ENCODE measurements around the gene SLC2A14. TPM values are rescaled to one million over a fixed set of nuclear protein-coding genes. Genes with fewer than 3 reads are reported as not detected.
"Not testable (repeated sequence)": the region's sequence is repeated elsewhere in the genome, so short reads cannot be mapped to it uniquely, and the experiment has no call there.

SLC2A14 gene
- total RNA-seq, 2 experiments from 2014 or later, result 0.48 TPM; not detected in 1

GRCh38 chr12:7797698-7798398 is 74.9 kb downstream of the SLC2A14 start:
- intact Hi-C loops (cut with micrococcal nuclease; ENCODE audit: unreplicated experiment), result no loop called here
- CTCF ChIA-PET (ENCODE audit: unreplicated experiment), result no interaction called here

GRCh38 chr12:7797269-7797668 is 75.4 kb downstream of the SLC2A14 start:
- H4K20me1 ChIP-seq (ENCODE audit: insufficient read depth, low read length); CTCF ChIA-PET (ENCODE audit: unreplicated experiment); H3K79me2 ChIP-seq (ENCODE audit: insufficient read depth, low read depth, low read length); DNase-seq (ENCODE audit: low spot score); H3K27ac ChIP-seq (ENCODE audit: low read depth, low read length, poor library complexity, severe bottlenecking); H3K9me3 ChIP-seq (ENCODE audit: low read length); H3K9me2 ChIP-seq (ENCODE audit: insufficient read depth, low read length); H3K4me2 ChIP-seq (ENCODE audit: low read length); POLR2A ChIA-PET; intact Hi-C loops (cut with micrococcal nuclease; ENCODE audit: unreplicated experiment); H3K4me3 ChIP-seq (ENCODE audit: low read depth, low read length, poor library complexity, severe bottlenecking); H2AFZ ChIP-seq (ENCODE audit: low read length); H3K36me3 ChIP-seq (ENCODE audit: insufficient read depth, low read length); H3K4me1 ChIP-seq (ENCODE audit: insufficient read depth, low read length, poor library complexity, severe bottlenecking); BruUV-seq (replicated peaks): not testable (repeated sequence)

More at GRCh38 chr12:7797698-7798398, 74.9 kb downstream of the SLC2A14 start:
- Histone ChIP-seq H3K9me2 (ENCODE audit: insufficient read depth, low read length) (no peaks in the 10 kb centered on the region), H3K4me1 (ENCODE audit: insufficient read depth, low read length, poor library complexity, severe bottlenecking) (no peaks in the 10 kb centered on the region), H3K4me2 (ENCODE audit: low read length) (no peak overlapping the region), H4K20me1 (ENCODE audit: insufficient read depth, low read length) (no peaks in the 10 kb centered on the region), H3K36me3 (ENCODE audit: insufficient read depth, low read length) (no peaks in the 10 kb centered on the region), H3K27ac (ENCODE audit: low read depth, low read length, poor library complexity, severe bottlenecking) (no peak overlapping the region), H3K4me3 (ENCODE audit: low read depth, low read length, poor library complexity, severe bottlenecking) (no peak overlapping the region), H3K79me2 (ENCODE audit: insufficient read depth, low read depth, low read length) (no peaks in the 10 kb centered on the region), H3K9me3 (ENCODE audit: low read length) (no peaks in the 10 kb centered on the region), H2AFZ (ENCODE audit: low read length) (no peak overlapping the region)
- BruUV-seq (replicated peaks), result no TSS peak
- POLR2A ChIA-PET, result no interaction called here
- TF ChIP-seq CTCF (conservative IDR thresholded peaks at IDR 0.05; ENCODE audit: low read length), result no peak
- TF ChIP-seq EZH2phosphoT487 (IDR thresholded peaks at IDR 0.05; ENCODE audit: borderline replicate concordance, low read depth, low read length), result no peak
- no peak for DNase-seq (ENCODE audit: low spot score)

GRCh38 chr12:7793211-7793610 is 79.5 kb downstream of the SLC2A14 start:
- Histone ChIP-seq H4K20me1 (ENCODE audit: insufficient read depth, low read length) (no peaks in the 10 kb centered on the region), H3K9me2 (ENCODE audit: insufficient read depth, low read length) (no peaks in the 10 kb centered on the region), H3K4me2 (ENCODE audit: low read length) (no peak overlapping the region), H3K79me2 (ENCODE audit: insufficient read depth, low read depth, low read length) (no peaks in the 10 kb centered on the region), H3K4me1 (ENCODE audit: insufficient read depth, low read length, poor library complexity, severe bottlenecking) (no peaks in the 10 kb centered on the region), H3K36me3 (ENCODE audit: insufficient read depth, low read length) (no peaks in the 10 kb centered on the region), H3K27ac (ENCODE audit: low read depth, low read length, poor library complexity, severe bottlenecking) (no peak overlapping the region), H3K4me3 (ENCODE audit: low read depth, low read length, poor library complexity, severe bottlenecking) (no peak overlapping the region), H2AFZ (ENCODE audit: low read length) (no peak overlapping the region), H3K9me3 (ENCODE audit: low read length) (no peaks in the 10 kb centered on the region)
- intact Hi-C loops (cut with micrococcal nuclease; ENCODE audit: unreplicated experiment), result no loop called here
- no peak for DNase-seq (ENCODE audit: low spot score)
- ChIA-PET POLR2A (no interaction called here), CTCF (ENCODE audit: unreplicated experiment) (no interaction called here)
- no TSS peak for BruUV-seq (replicated peaks)
- TF ChIP-seq EZH2phosphoT487 (IDR thresholded peaks at IDR 0.05; ENCODE audit: borderline replicate concordance, low read depth, low read length), result no peak
- no peak for TF ChIP-seq CTCF (conservative IDR thresholded peaks at IDR 0.05; ENCODE audit: low read length)

- H2AFZ ChIP-seq (ENCODE audit: low read length); POLR2A ChIA-PET: not testable (repeated sequence)
Observed at GRCh38 chr12:7788884-7789528, 83.7 kb downstream of the SLC2A14 start, which contains the start of gene NANOG. Gene NANOG, plus strand, starts transcription at chr12:7789402. Its CDS starts 213 bp downstream, at chr12:7789615.

More at GRCh38 chr12:7788884-7789528, 83.7 kb downstream of the SLC2A14 start, which contains the start of gene NANOG:
- H3K27ac ChIP-seq (ENCODE audit: low read depth, low read length, poor library complexity, severe bottlenecking); H3K4me1 ChIP-seq (ENCODE audit: insufficient read depth, low read length, poor library complexity, severe bottlenecking); DNase-seq (ENCODE audit: low spot score); H4K20me1 ChIP-seq (ENCODE audit: insufficient read depth, low read length); H3K4me2 ChIP-seq (ENCODE audit: low read length); H3K9me2 ChIP-seq (ENCODE audit: insufficient read depth, low read length); H3K36me3 ChIP-seq (ENCODE audit: insufficient read depth, low read length); H3K79me2 ChIP-seq (ENCODE audit: insufficient read depth, low read depth, low read length); CTCF ChIA-PET (ENCODE audit: unreplicated experiment); BruUV-seq (replicated peaks); H3K4me3 ChIP-seq (ENCODE audit: low read depth, low read length, poor library complexity, severe bottlenecking); intact Hi-C loops (cut with micrococcal nuclease; ENCODE audit: unreplicated experiment); H3K9me3 ChIP-seq (ENCODE audit: low read length): not testable (repeated sequence)

Measured in OCI-LY7 (cell line).